Dendritic cell treated with granulocyte-macrophage colony-stimulating factor and Interleukin-4, amounts not matched to agents 40 ng/mL and 50 ng/mL, for 4 days (primary cell): ENCODE data around the gene PIK3R1.

Experiments
- H3K27ac Mint-ChIP-seq: one replicate; pipeline ENCODE4 v1.8.0; 2022; ENCODE audit warnings: mild to moderate bottlenecking, mixed read lengths
- H3K27me3 Mint-ChIP-seq: one replicate; pipeline ENCODE4 v1.8.0; 2022; ENCODE audit warnings: mild to moderate bottlenecking, mixed read lengths
- H3K36me3 Mint-ChIP-seq: one replicate; pipeline ENCODE4 v1.8.0; 2022; ENCODE audit warnings: low read depth, mixed read lengths
- H3K4me1 Mint-ChIP-seq: one replicate; pipeline ENCODE4 v1.8.0; 2022; ENCODE audit warnings: low read depth, mixed read lengths
- H3K4me3 Mint-ChIP-seq: one replicate; pipeline ENCODE4 v1.8.0; 2022; ENCODE audit warnings: mild to moderate bottlenecking, moderate library complexity, mixed read lengths
- H3K9me3 Mint-ChIP-seq: one replicate; pipeline ENCODE4 v1.8.0; 2022; ENCODE audit warnings: mixed read lengths
- intact Hi-C: fragments of 100-400 bp; cut with micrococcal nuclease; formaldehyde crosslinking; loops from one replicate; pipeline ENCODE4 v1.15.0; 2022

The PIK3R1 gene

GRCh38 chr5:68339921-68340321 lies 124.4 kb downstream of the PIK3R1 start:
- H3K4me1 Mint-ChIP-seq, result peaks cover 7% of the 10 kb centered on the region
- intact Hi-C loops, result no loop called here
- peaks cover 28% of the 10 kb centered on the region for H3K27me3 Mint-ChIP-seq
- no peak overlapping the region for H3K27ac Mint-ChIP-seq
- no peaks in the 10 kb centered on the region for H3K9me3 Mint-ChIP-seq
- H3K36me3 Mint-ChIP-seq, result no peaks in the 10 kb centered on the region
- H3K4me3 Mint-ChIP-seq, result no peak overlapping the region

GRCh38 chr5:68341006-68341405 lies 125.5 kb downstream of the PIK3R1 start:
- intact Hi-C loops, result no loop called here
- Mint-ChIP-seq H3K9me3 (no peaks in the 10 kb centered on the region), H3K27ac (no peak overlapping the region), H3K27me3 (peaks cover 27% of the 10 kb centered on the region), H3K36me3 (no peaks in the 10 kb centered on the region), H3K4me3 (no peak overlapping the region), H3K4me1 (peaks cover 8% of the 10 kb centered on the region)

GRCh38 chr5:68342693-68343092 lies 127.1 kb downstream of the PIK3R1 start:
- no peaks in the 10 kb centered on the region for H3K36me3 Mint-ChIP-seq
- no peak overlapping the region for H3K4me3 Mint-ChIP-seq
- intact Hi-C loops, result no loop called here
- peaks cover 5% of the 10 kb centered on the region for H3K9me3 Mint-ChIP-seq
- H3K27ac Mint-ChIP-seq, result no peak overlapping the region
- H3K4me1 Mint-ChIP-seq, result peaks cover 14% of the 10 kb centered on the region
- H3K27me3 Mint-ChIP-seq, result peaks cover 19% of the 10 kb centered on the region

- peaks cover 19% of the 10 kb centered on the region for H3K27me3 Mint-ChIP-seq
- intact Hi-C loops, result no loop called here
- H3K4me1 Mint-ChIP-seq, result peaks cover 21% of the 10 kb centered on the region
- no peak overlapping the region for H3K4me3 Mint-ChIP-seq
- H3K36me3 Mint-ChIP-seq, result no peaks in the 10 kb centered on the region
- no peak overlapping the region for H3K27ac Mint-ChIP-seq
- H3K9me3 Mint-ChIP-seq, result peaks cover 11% of the 10 kb centered on the region
These were observed 127.9 kb downstream of the PIK3R1 start for GRCh38 chr5:68343421-68343826.

GRCh38 chr5:68344447-68345111 lies 129.0 kb downstream of the PIK3R1 start:
- Mint-ChIP-seq H3K4me3 (no peak overlapping the region), H3K36me3 (no peaks in the 10 kb centered on the region), H3K9me3 (peaks cover 11% of the 10 kb centered on the region), H3K27me3 (peaks cover 15% of the 10 kb centered on the region), H3K4me1 (peaks cover 21% of the 10 kb centered on the region), H3K27ac (no peak overlapping the region)
- intact Hi-C loops, result no loop called here

- intact Hi-C loops, result no loop called here
- Mint-ChIP-seq H3K27ac (no peak overlapping the region), H3K9me3 (peaks cover 11% of the 10 kb centered on the region), H3K4me3 (no peak overlapping the region), H3K4me1 (peaks cover 21% of the 10 kb centered on the region), H3K36me3 (no peaks in the 10 kb centered on the region), H3K27me3 (peaks cover 14% of the 10 kb centered on the region)
These were observed 129.6 kb downstream of the PIK3R1 start for GRCh38 chr5:68345171-68345570.

- H3K4me3 Mint-ChIP-seq, result no peak overlapping the region
- peaks cover 11% of the 10 kb centered on the region for H3K9me3 Mint-ChIP-seq
- intact Hi-C loops, result no loop called here
- peaks cover 12% of the 10 kb centered on the region for H3K27me3 Mint-ChIP-seq
- H3K27ac Mint-ChIP-seq, result no peak overlapping the region
- no peaks in the 10 kb centered on the region for H3K36me3 Mint-ChIP-seq
- H3K4me1 Mint-ChIP-seq, result peaks cover 21% of the 10 kb centered on the region
These were observed 130.0 kb downstream of the PIK3R1 start for GRCh38 chr5:68345582-68345981.

- Mint-ChIP-seq H3K9me3 (peaks cover 11% of the 10 kb centered on the region), H3K4me3 (no peak overlapping the region), H3K27me3 (peaks cover under 1% of the 10 kb centered on the region), H3K36me3 (no peaks in the 10 kb centered on the region), H3K4me1 (peaks cover 22% of the 10 kb centered on the region), H3K27ac (no peak overlapping the region)
- intact Hi-C loops, result no loop called here
These were observed 132.0 kb downstream of the PIK3R1 start for GRCh38 chr5:68347536-68347935.

- no peak overlapping the region for H3K27ac Mint-ChIP-seq
- H3K9me3 Mint-ChIP-seq, result peaks cover 11% of the 10 kb centered on the region
- H3K27me3 Mint-ChIP-seq, result peaks cover 3% of the 10 kb centered on the region
- H3K36me3 Mint-ChIP-seq, result no peaks in the 10 kb centered on the region
- peaks cover 30% of the 10 kb centered on the region for H3K4me1 Mint-ChIP-seq
- H3K4me3 Mint-ChIP-seq, result no peak overlapping the region
- intact Hi-C loops, result no loop called here
These were observed 133.1 kb downstream of the PIK3R1 start for GRCh38 chr5:68348447-68349222.

- Mint-ChIP-seq H3K36me3 (no peaks in the 10 kb centered on the region), H3K9me3 (peaks cover 11% of the 10 kb centered on the region), H3K4me3 (no peak overlapping the region), H3K27me3 (peaks cover 5% of the 10 kb centered on the region), H3K27ac (no peak overlapping the region), H3K4me1 (peaks cover 30% of the 10 kb centered on the region)
- intact Hi-C loops, result no loop called here
These were observed 134.6 kb downstream of the PIK3R1 start for GRCh38 chr5:68350176-68350575.
